DMS153 (cell line): ENCODE data around the gene TNIK.

ENCODE experiments used
- DNase-seq: peaks from one replicate; lab custom pipeline; 2025; lab: John Stamatoyannopoulos, UW

The TNIK gene

DNA sequence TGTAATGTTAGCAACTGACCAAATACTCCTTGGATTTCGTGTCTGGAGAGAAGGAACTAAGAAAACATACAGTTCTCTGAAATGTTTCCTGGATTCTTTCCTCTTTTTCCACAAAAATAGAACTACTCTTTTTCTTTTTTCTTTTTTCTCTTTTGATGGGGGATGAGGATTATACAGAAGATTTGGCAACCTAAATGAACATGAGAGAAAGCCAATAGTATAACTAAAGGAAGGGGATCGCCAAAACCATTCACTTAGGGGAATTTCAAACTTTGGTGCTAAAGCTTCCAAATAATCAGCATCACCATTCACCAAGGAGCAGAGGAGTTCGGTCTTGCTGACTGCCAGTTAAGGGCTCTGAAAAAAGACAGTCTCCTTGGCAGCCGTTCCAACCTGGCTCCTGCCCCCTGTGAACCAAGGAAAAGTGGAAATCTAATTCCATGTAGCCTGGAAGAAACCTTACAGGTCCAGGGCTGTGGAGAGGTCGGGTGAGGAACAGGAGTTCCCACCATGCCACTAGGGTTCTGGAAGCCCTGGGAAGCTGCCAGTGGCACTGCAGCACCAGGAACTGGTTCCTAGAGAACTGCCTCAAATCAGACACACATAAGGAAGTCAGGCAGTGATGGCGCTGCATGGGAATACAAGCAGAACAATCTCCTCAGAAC lies 176.9 kb downstream of the TNIK start:
- no peak for DNase-seq

DNA sequence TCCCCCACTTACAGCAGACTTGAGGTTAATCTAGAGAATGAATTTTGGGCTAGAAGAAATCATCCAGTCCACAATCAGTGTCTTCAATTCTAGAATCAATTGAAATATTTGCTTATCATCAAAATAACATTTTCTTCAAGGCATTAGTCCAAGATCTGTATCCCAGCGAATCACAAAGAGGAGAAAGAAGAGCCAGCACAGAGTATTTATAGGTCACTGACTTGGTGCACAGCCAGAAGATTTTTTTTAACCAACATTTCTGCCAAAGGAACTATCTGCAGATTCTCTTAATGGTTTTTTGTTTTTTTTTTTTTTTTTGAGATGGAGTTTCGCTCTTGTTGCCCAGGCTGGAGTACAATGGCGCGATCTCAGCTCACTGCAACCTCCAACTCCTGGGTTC lies 178.2 kb downstream of the TNIK start:
- no peak for DNase-seq

DNA sequence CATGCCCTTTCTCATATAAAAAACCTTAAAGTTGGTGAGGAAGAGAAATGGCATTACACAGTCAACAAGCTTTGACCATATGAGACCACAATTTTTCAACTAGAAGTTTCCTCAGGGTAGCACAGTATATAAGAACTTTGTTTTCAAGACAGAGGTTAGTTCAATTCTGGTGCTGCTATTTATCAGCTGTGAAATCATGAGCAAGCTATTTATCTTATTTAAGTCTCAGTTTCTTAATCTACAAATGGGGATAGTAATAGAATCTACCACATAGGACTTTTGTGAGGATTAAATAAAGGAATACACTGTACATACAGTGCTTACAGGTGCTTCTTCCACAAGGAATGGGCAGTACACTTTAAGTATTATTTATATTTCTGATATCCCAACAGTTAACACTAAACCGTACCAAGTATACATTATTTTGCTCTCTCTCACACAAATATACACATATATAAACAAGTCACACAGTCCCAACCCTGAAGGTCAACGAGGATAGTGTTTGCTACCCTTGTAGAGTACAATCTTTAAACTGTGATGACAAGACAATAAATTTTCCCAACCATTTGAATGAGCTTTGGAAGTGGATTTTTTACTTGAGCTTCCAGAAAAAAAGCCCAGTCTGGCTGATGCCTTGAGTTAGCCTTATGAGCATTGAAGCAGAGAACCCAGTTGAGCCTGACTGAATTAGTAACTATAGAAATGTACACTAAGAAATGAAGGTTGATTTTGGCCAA lies 178.8 kb downstream of the TNIK start:
- no peak for DNase-seq

DNA sequence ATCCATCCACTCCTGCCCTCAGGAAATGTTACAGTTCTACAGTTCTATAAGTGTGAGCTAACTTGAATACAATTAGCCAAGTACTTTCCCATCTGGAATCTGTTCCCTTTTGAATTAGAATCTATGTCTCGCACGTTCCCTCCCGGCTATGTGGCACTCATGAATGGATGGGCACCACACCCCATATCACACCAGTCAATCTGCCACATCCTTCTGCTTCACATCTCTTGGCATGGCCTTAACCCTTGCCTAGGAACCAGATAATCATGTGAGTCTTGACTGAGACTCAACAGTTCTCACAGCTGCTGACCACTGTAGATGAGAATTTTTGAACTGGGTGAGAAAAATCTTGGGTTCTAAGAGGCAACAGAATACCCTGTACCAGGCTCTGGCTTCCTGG lies 180.2 kb downstream of the TNIK start:
- DNase-seq: no peak

DNA sequence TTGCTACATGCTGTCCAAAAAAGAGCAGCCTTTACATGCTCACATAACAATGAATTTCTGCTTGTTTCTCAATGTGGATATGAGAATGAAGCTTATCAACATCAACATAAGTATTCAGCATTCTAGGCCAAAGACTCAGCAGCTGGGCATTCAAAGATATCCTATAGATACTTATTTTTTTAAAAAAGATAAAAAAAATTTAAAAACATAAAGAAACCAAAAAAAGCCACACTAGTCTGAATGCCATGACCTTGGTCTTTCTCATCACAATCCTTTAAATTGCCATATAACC lies 182.0 kb downstream of the TNIK start:
- no peak for DNase-seq

DNA sequence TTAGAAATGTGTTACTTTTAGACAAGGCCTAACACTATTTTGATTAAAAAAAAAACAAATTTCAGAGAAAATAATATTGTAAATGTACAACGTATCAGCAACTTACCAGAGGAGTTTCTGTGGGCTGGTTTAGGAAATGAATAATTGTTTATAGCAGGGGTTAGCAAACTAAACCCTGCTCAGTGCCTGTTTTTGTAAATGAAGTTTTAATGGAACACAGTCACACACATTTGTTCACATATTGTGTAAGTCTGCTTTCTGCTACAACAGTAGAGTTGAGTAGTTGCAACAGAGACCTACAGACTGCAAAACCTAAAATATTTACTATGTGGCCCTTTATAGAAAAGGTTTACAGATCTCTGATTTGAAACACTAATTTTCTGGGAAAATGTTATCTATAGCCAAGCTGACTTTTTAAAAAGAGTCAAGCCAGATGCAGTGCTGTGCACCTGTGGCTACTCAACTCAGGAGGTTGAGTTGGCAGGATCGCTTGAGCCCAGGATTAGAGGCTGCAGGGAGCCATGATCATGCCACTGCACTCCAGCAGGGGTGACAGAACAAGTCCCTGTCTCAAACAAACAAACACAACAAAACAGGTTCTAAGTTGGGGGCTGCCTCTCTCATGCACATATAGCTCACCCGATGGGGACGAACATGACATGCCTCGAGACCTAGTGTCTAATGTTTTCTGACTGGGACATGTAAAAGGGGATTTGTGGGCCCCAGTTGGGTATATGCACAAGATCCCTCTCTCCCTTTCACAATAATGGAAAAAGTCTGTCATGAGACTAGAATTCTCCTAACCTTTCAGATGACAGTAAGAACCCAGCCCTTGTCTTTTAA lies 182.5 kb downstream of the TNIK start:
- DNase-seq: no peak

DNA sequence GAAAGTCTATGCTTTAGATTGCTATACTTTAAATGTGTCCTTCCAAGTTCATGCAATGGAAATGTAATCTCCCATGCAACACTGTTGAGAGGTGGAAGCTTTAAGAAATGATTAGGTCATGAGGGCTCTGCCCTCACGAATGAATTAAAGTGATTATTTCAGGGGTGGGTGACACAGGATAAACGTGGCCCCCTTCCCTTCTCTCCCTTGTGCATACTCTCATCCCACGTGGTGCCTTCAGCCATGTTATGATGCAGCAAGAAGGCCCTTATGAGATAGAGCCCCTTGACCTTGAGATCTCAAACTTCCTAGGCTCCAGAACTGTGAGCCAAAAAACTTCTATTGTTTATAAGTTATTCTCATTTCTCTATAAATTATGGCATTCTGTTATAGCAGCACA lies 183.3 kb downstream of the TNIK start:
- no peak for DNase-seq

DNA sequence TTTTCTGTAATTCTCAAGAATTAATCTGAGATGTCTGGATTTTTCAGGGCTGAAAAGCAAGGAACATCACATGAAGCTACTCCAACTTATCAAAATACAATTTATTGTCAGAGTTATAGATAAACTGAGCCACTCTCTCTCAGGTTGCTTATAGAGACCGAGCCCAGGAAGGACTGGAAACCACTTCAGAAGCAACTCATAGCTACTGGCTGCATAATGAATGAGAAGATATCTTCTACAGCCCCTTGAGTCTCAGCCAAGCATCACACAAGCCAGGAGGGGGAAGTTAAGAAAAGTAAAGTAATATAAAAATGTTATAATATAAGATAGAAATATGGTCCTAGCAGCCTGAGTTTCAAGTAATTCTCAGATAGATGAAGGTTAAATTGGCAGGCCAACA lies 186.0 kb downstream of the TNIK start:
- DNase-seq: no peak

DNA sequence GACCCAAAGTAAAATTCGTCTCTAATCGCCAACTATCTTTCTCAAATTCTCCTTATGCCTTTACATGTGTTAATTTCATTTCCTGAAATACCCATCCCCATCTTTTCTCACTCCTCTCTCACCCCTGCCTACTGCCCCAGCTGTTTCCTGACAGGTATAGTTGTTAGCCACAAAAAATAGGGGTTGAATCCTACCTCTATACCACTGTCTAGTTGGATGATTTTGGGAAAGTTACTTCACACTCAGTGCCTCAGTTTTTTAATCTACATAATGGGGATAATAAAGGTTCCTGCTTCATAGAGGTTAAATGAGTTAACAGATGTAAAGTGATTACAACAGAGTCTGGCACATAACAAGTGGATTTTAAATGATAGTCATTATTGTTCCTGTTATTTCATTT lies 189.7 kb downstream of the TNIK start:
- DNase-seq: no peak

DNA sequence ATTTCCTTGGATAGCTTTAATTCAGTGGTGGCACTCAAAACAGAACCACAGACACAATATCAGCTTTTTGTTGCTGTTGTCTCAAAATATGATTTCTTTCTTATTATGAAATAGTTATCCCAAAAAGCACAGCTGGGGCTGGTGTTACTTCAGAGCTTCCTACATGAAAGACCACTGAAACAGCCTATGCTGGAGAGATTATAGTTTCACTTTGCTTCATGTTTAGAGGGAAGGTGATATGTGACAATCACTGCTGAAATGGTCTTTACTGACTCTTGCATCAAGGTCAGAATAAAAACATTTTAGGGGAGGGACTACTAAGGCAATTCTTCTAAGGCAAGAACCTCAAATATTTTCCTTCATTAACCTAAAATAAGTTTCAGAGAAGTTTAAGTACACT lies 190.7 kb downstream of the TNIK start:
- DNase-seq: no peak

DNA sequence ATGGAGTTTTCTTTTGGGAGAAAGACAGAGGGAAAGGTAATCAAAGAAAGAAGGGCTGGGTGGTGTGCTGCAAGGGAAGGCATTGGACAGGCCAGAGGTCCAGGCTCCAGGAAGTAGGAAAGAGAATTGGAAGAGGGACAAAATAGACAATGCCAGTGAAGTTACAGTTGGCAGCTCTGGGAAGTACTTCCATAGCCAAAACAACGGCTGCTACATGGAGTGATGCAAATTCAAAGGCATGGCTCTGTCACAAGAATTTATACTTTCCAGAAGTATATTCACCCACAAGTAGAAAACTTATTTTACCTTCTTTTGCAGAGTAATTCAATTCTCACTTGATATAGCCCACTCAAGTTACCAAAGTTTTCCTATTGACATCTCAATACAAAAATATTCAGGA lies 191.5 kb downstream of the TNIK start:
- DNase-seq: no peak

DNA sequence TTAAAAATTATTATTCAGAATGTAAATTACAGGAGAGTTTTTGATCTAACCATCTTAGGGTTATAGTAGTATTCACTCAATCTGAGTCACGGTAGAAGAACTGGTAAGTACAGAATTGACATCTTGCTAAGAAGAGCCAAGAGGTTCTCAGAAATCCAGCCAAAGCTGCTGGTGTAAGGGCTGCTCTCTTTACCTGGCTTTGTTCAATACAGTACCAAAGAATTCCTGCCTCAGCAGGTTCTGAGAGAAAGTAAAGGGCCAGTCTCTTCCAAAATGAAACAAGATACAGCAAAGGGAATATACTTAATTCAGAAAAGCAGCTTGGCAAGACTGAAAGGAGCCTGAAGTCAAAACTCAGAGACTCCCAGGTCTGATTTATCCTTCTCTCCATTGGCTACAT lies 193.1 kb downstream of the TNIK start:
- no peak for DNase-seq

DNA sequence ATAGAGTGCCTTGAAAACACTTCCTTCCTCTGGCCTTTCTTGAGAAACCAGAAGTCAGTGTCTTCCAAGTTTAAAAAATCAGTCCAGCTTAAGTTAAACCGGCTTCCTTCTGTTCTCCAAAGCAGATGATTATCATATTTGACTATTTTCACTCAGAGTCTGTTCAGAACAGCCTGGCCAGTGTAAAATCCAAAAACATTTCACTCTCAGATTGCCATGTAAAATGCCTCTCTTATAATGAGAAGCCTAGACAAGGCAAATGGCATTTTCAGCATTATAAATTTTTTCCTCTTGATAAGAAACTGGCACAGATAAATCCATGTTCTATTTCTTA lies 193.5 kb downstream of the TNIK start:
- no peak for DNase-seq

DNA sequence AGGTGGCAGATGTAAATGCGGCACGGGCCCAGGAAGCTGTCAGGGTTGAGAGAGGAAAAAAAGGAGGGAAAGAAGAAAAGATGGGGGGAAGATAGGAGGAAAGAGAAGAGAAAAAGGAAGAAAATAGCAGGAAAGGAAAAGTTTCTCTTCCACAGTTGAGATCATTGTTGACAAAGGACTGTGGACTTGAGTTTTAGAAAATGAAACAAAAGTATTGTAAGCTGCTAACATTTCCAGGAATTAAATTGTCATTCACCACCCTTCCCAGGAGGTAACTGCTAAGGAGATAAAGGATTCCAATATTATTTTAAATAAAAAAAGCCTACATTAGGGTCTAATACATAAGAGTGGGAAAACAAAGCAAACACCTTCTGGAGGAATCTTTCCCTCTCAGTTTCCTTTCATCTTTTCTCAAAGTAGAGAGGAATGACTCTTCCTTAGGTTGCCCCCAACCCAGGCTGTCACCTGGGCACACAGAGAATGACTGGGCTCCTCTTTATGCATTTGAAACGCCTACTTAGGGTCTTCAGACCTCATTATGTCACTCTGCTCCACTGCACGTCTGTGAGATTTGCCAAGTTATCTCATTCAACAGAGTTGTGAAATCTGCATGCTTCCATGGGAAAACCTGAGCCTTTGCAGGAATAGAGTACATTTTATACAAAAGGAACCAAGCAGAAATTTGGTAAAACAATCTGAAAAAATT lies 194.0 kb downstream of the TNIK start:
- DNase-seq: no peak

DNA sequence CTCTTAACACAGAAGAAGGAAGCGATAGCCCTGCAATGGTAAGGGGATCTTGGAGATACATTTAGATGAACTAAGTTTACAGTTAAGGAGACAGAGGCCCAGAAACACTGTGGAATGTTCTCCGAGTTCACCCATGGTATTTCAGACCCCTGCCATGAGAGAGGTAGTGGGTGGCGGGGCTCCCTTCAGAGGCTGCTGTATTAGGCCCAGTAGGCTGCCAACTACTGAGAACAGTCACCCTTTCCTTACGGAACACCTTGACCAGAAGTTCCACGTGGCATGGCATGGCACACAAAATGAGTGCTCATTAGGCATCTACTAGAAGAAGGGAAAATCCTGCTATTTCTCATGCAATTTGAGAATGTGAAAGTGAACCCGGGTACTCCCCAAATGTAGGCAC lies 195.4 kb downstream of the TNIK start:
- no peak for DNase-seq

DNA sequence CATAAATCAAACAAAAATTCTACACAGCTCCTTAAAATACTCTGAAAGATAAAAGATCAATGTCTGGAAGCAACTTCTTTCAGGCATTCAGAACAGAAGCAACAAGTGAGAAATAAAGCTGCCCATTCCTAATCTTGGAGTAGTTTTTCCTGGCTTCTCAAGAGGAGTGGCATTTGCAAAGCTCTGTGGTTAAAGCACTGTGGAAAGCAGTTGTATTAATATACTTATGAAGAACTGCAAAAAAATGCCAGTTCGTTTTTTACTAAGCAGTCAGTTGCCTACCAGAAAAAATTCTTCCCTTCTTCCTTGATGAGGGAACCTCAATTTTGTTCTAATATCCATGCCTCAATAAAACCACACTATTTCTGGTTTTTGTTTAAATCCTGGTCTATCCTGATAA lies 197.8 kb downstream of the TNIK start:
- DNase-seq: no peak

DNA sequence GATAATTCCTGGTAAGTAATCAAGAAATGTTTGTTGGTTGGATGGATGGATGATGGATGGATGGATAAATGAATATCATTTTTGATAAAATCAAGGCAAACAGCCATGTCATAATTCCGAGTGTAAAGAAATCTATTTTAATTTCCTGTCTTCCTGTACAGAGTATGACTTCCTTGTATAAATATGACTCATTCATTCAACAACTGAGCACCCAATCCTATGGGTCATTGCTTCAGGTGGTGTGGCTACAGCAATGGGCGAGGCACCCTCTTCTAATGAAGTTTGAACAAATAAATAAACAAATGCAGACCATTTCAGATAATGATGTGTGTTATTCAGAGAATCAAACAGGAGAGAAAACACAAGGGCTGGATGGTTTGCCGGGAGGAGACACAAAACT lies 198.7 kb downstream of the TNIK start:
- DNase-seq: peak; percentile 60

DNA sequence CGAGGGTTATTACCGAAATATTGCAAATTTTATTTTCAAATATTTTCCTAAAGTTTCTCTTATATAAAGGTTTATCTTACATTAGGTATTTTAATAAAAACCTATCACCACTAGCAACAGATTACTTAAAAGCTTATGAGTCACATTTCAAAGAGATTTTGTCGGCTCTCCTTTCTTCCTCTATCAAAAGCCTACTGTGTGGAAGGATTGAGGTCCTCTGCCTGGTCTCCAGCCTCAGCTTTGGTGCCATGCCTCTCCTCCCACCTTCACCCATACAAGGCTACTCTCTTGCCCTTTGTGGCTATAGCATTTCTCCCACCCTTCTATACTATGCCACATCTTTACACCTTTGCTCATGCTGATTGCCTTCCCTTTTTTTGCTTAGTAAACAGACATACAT lies 199.3 kb downstream of the TNIK start:
- DNase-seq: no peak

DNA sequence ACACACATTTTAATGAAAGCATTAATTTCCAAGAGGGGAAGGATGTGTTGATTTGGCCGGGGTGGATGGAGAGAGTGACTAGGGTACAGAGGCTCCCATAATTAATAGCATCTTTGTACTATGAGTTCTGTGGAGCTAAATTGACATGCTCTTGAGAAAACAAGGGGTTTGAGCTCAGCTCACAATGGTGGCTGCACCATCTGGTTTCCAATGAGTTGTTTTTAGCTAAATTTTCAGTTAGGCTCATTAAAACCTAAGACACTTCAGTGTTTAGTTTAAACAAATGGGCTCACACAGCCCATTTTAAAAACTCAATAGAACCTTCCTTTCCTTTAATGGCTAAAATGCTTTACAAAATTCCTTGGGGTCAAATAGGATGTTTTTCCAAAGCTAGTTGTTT lies 199.7 kb downstream of the TNIK start:
- DNase-seq: no peak

DNA sequence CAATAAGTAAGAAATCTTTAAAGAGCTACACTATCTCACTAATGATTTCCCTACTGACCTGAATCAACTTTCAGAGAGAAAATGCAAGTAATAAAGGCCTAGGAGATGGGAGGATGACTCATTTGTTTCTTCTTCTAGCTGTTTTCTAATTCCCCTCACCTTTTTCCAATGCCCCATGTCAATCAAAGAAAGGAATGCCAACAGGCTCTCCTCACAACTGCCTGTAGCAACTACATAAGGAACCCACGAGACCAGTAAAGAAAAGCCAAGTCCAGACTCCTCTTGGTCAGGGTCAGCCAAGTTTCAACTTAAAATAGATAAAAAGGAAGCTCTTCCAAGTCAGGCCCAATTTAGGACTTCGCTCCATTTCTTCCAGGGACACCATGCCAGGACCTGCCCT lies 201.9 kb downstream of the TNIK start:
- no peak for DNase-seq

DNA sequence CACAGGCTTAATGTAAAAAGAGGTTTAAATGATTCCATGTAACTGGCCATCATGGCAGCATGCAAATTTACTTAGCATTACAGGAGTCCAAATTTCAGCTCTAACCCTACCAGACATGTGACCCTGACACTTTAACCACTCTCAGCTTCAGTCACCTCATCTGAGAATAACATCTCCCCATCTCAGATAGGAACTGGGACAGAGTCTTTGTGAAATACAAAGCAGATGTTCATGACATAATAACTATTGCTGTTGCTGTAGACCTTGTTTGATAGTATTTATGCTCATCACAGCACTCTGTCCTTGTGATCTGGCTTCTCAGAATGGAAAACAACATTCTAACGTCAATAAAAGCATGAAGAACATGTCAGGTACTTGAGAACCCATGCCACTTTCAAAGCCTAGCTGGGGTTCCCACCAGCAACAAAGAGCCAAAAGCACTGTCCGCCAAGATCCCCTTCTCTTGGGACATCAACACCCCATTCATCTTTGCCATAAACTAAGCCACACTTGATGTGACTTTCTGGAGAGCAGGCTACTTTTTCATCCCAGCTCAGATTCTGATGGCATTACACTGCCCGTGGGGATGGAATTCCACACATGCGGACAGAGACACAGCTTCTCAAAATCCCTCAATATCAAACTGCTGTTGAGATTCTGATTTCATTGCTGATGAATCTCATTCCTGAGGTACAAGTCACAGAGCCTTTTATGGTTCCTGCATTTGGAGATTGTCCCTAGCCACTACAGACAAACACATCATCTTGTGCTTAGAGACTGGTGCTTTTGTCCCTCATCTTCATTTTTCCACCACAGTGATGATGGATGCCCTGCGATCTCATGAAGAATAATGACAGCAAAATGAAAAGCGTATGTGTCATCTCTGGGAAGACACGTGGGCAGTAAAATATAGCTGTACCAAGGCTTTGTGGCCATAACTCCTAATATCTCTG lies 202.7 kb downstream of the TNIK start:
- DNase-seq: no peak
